ENCODE data around the gene APOL4.
"Not testable (repeated sequence)": the region's sequence is repeated elsewhere in the genome, so short reads cannot be mapped to it uniquely, and the experiment has no call there.

Gene APOL4

GRCh38 chr22:36231051-36231450 lies 29.4 kb upstream of the APOL4 start:
- not testable (repeated sequence) for DNase-seq (ENCODE audit: low read depth)

DNA sequence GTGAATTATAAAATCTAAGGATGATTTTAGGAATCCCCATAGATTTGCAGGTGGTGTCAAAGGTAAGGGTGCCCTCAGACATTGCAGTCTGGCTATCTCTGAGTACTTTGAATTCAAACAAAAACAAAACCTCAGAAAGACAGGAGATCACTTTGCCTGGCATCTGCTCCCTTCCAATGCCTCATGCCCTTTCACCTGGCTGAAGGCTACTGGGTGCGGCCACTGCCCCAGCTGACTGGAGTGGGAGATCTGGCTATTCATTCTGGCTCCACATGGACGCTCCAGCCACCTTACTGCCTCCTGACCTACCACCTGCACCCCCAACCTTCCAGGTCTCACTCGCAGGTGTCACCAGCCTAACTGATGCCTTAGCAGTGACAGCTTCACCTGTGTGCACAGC lies 28.0 kb upstream of the APOL4 start:
- DNase-seq (ENCODE audit: low read depth), result not testable (repeated sequence)

- DNase-seq (ENCODE audit: low read depth), result no peak
Measured at GRCh38 chr22:36228944-36229343, 27.3 kb upstream of the APOL4 start.

- not testable (repeated sequence) for DNase-seq (ENCODE audit: low read depth)
Measured at GRCh38 chr22:36228369-36228768, 26.8 kb upstream of the APOL4 start.

DNA sequence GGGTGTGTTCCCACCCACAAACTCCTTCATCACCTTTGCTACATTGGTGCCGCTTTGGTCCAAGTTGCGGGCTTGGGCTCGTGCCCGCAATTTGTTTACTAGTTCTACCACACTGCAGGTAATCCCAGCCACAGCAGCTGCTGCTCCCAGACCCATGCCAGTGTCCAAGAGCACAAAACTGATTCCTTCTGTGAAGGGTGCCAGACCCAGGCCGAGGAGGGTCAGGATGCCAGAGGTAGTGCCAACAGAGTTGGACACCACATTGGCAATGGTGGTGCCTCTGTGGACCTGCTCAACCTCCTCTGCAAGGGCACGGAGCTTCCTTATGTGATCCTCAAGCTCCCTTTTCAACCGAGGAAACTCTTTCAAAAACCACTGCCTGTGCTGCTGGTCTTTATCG lies 26.2 kb upstream of the APOL4 start:
- DNase-seq (ENCODE audit: low read depth), result no peak

DNA sequence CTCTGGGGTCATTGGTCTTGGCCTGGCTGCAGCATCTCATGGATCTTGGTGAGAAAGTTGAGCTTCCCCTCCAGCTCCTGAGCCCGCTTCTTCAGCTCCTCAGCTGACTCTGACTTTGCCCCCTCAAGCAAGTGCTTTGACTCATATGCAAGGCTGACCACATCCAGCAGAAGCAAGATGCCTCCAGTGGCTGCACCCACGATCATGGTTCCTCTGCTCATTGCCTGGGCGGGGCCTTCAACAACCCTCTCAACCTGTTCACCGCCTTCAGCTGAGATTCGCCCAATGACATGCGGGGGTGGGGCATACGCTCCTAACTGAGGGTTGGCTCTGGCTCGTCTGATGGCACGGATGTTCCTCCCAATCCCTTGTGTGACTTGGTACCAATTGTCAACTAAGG lies 25.8 kb upstream of the APOL4 start:
- no peak for DNase-seq (ENCODE audit: low read depth)

DNA sequence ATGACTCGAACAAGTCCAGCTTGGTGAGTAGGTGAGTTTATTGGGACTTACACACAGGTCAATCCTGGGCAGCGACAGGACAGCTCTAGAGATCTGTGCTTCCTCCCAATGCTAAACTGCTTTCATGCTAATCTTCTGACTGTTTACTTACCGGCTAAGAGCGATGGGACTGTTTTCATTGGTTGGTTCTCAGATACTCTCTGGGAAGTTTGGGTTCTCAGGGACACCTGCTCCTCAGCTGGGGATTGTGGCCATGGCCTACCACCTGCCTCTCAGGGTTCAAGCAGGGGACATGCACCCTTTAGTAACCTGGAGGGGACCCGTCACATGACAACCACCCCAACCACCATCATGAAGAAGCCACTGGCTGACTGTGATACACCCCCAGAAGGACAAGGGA lies 24.6 kb upstream of the APOL4 start:
- DNase-seq (ENCODE audit: low read depth), result no peak

GRCh38 chr22:36225333-36225922 lies 23.8 kb upstream of the APOL4 start:
- no peak for DNase-seq (ENCODE audit: low read depth)

DNA sequence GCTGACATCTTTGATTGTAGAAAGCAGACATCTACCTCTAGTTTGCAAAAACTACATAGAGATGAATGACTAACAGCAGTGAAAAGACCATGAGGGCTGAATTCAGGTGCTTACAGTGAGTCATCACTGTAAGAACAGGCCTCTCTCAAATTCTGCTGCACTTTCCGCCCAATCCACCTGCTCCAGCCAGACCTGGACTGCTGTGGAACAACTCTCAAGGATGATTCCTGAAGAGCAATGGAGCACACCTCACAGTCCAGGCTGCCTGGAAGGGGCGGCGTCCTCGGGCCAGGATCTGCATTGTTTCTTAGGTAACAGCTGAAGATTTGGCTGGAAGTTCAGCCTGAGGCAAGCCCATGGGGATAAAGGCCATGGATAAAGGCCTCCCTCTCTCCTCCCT lies 22.6 kb upstream of the APOL4 start:
- no peak for DNase-seq (ENCODE audit: low read depth)

DNA sequence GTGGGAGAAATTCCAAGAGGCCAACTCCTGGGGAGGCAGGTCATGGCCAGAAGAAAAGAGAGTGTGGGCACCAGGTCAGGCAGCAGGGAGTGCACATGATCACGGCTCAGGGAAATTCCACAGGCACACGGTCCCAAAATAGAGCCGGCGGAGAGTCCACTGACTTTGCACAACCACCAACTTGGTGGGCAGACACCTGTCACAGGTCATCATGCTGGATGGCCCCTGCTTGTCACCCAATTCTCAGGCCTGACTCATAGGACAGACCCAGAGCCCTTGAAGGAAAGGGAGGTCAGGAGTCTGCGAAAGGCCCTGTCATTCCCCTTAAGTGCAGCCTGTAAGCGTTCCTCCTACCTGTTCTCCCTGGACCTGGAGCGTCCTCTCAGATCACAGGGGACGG lies 21.9 kb upstream of the APOL4 start:
- no peak for DNase-seq (ENCODE audit: low read depth)

DNA sequence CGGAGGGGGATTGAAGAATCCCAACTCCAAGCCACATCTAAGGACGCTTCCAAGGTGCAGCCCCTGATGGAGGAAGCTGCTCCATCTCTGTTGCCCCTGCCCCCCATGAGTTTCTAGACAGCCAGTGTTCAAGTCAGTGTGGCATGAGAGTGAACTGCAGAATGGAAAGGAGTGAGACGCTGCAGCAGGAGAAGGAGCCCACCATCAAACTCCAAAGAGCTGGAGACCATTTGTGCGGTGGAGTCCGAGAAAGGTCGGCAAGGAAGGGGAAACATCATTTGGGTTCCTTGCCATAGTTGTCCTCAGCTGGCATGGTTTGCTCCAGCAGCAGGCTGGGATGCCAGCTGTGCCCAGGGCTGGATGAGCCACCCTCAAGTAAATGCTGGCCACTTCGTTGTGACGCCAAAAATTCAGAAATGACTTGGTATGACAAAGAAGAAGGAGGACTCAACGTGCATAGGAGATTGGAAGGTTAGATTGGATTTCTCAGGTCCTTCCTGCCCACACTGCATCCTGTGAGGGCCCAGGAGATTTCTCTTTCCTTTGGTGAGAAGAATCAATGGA lies 21.4 kb upstream of the APOL4 start:
- no peak for DNase-seq (ENCODE audit: low read depth)

DNA sequence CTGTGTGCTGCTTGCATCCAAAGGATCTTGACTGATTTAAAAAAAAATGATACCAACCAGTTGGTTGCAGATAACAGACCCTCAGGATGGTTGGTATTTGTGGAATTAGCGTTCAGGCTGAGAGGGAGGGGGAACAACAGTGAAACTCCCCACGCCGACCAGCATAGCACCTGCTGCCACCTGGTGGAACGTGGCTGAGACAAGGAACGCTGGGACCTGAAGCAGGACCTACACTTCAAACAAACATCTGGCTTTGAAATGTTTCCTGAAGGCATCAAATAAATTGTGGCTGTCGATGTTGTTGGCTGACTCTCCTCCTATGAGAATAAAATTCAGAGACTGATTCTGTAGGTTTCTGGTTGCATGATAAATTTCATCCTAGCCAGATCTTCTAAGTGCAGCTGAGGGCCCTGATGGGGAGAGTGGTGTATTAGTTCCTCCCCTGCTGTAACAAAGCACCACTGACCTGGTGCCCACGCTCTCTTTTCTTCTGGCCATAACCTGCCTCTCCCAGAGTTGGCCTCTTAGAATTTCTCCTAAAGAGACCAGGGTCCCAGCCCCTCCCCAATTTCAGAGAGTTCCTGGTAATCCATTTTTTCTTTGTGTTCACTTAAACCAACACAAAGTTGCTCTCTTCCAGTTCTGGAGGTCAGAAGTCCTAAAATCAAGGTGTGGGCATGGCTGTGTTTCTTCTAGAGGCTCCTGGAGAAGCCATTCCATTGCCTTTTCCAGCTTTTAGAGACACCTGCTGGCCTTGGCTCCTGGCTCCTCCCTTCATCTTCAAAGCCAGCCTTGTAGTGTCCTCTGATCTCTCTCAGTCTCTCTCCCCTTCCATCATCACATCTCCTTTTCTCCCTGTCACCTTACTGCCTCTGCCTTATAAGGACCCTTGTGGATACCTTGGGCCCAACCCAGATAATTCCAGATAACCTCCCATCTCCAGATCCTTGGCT lies 20.5 kb upstream of the APOL4 start:
- no peak for DNase-seq (ENCODE audit: low read depth)

GRCh38 chr22:36220451-36220921 lies 18.9 kb upstream of the APOL4 start:
- peak; percentile 42 for DNase-seq (ENCODE audit: low read depth)

DNA sequence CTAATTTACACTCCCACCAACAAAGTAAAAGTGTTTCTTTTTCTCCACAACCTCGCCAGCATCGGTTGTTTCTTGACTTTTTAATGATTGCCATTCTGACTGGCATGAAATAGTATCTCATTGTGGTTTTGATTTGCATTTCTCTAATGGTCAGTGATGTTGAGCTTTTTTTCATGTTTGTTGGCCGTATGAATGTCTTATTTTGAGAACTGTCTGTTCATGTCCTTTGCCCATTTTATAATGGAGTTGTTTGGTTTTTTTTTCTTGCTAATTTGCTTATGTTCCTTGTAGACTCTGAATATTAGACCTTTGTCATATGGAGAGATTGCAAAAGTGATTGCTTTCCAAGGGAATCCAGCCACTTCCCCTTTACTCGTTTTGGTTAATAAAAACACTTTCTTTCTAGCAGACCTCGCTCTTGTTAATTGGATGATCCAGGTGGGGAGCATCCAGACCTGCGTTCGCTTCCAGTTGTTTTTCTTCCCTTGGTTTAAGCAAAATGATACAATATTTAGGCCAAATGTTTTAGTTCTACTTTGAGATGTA lies 17.1 kb upstream of the APOL4 start:
- no peak for DNase-seq (ENCODE audit: low read depth)

- DNase-seq (ENCODE audit: low read depth), result no peak
Measured at GRCh38 chr22:36215981-36216380, 14.4 kb upstream of the APOL4 start.

- DNase-seq (ENCODE audit: low read depth), result no peak
Measured at GRCh38 chr22:36213586-36213985, 12.0 kb upstream of the APOL4 start.

DNA sequence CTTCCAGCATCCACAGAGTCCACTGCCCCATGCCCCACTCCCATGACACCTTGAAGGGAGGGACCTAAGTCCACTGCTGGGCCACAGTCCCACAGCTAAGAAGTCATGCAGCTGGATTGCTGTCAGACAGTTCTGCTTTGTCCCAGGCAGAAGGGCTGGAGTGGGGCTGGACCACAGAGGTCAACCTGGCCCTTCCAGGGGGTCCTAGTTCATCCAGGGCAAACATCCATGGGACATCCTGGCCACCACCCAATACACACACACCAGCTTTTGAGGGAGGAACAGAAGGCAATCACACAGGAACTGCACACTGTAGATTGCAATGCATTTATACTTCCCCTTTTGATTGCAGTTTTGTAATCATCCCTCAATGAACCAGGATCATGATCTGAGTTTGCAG lies 11.3 kb upstream of the APOL4 start:
- no peak for DNase-seq (ENCODE audit: low read depth)

DNA sequence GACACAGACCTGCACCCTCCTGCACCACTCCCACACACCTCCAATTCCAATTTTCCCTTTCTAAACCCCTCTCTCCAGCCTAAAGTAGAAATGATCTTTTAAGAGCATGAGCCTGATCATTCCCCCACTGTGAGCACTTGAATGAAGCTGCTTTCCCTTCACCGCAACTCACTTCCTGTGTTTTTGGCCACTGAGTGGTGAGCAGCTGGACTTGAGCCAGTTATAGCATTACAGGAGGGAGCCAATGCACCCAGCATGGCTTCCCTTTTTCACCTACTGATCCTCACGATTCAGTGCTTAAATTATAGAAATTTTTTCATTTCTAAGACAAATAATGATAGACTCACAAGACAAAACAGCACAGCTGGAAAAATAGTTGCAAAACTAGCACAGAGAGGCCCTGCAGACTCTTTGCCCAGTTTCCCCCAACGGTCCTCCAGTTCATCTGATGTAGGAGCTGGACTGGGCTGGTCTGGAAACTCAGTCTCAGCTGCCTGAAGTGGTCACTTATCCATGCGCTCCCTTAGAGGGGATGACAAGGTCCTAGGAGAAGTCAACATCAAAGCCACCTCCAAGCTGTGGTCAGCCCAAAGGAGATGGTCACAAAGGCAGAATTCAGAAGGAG lies 9.7 kb upstream of the APOL4 start:
- no peak for DNase-seq (ENCODE audit: low read depth)

GRCh38 chr22:36210224-36210623 lies 8.6 kb upstream of the APOL4 start:
- DNase-seq (ENCODE audit: low read depth), result no peak

DNA sequence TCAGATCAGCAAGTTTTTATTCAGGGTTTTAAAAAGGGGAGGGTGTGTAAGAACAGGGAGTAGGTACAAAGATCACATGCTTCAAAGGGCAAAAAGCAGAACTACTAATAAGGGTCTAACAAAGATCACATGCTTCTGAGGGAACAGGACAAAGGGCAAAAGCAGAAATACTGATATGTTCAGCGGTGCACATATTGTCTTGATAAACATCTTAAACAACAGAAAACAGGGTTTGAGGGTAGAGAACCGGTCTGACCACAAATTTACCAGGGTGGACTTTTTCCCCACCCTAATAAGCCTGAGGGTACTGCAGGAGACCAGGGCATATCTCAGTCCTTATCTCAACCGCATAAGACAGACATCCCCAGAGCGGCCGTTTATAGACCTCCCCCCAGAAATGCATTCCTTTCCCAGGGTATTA lies 7.9 kb upstream of the APOL4 start:
- not testable (repeated sequence) for DNase-seq (ENCODE audit: low read depth)

DNA sequence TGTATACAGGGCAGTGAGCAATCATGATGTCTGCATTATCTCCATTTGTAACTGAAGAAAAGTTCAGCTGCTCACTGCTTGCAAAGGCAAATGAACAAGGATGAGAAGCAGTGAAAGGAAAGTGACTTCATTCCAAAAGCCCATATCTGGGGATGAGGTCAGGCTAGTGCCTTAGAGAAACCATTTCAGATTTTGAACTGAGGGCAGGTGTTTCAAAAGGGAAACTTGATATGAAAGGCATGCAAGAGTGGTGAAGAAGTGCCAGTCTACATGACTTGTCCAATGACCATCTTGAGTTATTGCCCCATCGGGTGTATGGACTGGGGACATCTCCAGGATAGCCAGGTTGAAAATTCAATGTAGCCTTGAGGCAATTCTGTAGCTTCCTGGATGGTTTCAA lies 7.3 kb upstream of the APOL4 start:
- DNase-seq (ENCODE audit: low read depth), result no peak

- DNase-seq (ENCODE audit: low read depth), result no peak
Measured at GRCh38 chr22:36208162-36208765, 6.7 kb upstream of the APOL4 start.
